ENCODE results near the gene KIAA1958.
"Not testable (repeated sequence)": the region's sequence is repeated elsewhere in the genome, so short reads cannot be mapped to it uniquely, and the experiment has no call there.

KIAA1958 gene

DNA sequence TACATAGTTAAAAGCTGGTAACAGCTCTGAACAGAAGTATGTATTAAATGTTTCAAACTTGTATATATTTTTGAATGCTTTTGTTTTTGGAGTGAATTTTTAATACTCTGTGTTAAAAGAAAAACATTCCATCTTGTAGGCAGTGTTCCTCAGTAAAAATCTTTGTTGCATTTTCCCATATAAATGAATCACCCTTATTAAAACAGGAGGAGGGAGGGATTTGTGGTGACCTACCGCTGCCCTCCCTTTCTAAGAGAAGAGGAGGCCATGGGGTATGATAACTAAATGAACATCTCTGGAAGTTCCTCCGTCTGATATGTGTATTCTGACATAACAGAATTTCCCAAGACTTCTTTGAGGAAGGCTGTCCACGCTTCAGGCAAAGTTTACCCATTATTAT lies 177.9 kb downstream of the KIAA1958 start:
- DNase-seq (ENCODE audit: low read depth) = no peak

DNA sequence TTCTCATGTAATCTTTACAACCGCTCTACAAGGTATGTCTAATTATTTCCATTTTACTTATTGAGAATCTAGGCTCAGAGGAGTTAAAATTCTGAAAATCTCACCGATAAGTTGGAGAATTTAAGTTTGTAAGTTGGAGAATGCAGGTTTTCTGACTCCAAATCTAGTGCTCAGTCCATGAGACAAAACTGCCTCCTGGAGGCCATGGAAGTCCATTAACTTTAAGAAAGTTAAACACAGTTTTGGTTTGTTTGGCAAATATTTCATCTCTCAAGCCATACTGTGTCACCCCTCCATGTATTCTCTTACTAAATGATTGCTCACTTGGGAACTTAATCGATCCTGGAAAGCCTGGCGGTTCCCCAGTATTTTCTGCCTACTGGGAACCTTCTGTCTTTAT lies 178.7 kb downstream of the KIAA1958 start:
- no peak for DNase-seq (ENCODE audit: low read depth)

DNA sequence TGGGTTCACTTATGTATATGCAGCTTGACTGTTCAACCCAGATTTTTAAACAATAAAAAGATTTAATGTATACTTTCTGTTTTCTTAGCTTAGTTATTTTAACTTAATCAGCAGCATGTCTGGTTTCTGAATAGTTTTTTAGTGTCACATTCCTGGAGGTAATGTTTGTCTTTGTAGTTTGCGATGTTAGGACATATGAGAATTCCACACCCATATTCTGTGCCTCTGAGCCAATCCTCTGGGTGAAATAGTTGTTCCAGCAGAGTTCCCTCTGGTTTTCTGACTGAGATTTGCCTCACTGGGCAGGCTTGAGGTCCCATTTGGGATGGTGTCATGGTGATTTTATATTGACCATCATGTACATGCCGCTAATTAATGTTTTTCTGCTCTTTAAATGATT lies 182.7 kb downstream of the KIAA1958 start:
- DNase-seq (ENCODE audit: low read depth) = no peak

DNA sequence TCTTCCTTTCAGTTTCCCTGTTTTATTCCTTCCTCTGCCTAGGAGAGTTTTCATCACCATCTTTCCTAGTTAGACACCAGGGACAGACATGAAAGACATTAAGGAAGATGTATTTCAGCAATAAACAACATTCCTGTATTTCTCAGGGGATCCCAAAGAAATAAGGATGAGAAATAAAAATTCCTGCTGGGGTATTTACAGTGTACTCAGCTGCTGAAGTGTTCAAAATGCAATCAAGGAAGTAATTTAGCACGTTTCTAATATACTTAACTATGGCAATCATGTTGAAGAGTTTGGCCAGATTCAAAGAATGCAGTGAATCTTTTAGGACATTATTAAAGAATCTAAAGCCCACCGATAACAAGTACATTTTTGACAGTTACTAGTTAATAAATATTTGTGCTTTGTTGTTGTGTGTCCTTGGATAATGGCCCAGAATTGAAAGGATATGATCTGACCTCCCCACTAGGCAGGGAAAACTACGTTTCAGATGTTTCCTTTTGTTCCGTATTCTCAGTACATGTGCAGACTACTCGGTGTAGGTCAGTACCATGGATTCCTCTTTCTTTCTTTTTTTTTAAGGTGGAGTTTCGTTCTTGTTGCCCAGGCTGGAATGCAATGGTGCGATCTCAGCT lies 184.5 kb downstream of the KIAA1958 start:
- DNase-seq (ENCODE audit: low read depth) = no peak

DNA sequence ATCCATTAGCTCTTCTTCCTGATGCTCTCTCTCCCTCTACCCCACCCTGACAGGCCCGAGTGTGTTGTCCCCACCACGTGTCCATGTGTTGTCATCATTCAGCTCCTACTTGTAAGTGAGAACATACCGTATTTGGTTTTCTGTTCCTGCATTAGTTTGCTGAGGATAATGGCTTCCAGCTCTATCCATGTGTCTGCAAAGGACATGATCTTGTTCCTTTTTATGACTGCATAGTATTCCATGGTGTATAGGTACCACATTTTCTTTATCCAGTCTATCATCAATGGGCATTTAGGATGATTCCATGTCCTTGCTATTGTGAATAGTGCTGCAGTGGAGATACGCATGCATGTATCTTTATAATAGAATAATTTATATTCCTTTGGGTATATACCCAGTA lies 186.6 kb downstream of the KIAA1958 start:
- DNase-seq (ENCODE audit: low read depth) = not testable (repeated sequence)

DNA sequence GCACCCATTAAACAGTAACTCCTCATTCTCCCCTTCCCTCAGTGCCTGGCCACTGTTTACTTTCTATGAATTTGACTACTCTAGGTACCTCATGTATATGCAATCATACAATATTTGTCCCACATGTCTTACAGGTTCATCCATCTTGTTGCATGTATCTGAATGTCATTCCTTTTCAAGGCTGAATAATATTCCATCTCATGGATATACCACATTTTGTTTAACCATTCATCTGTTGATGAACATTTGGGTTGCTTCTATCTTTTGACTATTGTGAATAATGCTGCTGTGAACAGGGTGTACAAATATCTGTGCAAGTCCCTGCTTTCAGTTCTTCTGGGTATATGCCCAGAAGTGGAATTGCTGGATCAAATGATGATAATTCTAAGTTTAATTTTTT lies 190.4 kb downstream of the KIAA1958 start:
- no peak for DNase-seq (ENCODE audit: low read depth)

DNA sequence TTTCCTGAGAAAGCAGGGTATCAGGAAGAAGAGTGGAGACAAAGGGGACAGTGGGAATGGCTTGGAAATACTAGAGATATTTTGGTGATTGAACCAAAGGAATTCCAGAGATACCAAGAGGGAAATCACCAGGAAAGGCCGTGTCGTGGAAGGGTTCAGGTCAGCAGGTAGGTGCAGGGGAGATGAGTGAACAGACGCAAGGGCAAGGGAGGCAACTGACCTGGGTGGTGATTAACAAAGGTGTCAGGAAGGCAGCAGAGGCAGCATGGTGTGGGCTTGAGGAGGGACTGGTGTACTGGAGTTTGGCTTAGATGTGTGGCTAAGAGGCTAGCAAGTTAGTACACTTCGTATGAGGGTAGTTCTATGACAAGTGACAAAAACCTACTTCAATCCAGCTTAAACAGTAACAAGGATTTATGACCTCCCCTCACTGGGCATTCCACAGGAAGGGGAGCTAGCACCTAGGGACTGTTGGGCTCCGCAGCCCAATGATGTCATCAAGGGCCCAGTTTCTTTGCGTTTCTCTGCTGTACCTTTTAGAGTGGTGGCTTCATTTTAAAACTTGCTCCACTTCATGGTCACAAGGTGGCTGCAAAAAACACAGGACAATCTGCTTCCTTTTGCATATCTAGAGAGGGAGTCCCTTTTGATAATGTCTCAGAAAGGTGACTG lies 194.2 kb downstream of the KIAA1958 start:
- DNase-seq (ENCODE audit: low read depth) = no peak

DNA sequence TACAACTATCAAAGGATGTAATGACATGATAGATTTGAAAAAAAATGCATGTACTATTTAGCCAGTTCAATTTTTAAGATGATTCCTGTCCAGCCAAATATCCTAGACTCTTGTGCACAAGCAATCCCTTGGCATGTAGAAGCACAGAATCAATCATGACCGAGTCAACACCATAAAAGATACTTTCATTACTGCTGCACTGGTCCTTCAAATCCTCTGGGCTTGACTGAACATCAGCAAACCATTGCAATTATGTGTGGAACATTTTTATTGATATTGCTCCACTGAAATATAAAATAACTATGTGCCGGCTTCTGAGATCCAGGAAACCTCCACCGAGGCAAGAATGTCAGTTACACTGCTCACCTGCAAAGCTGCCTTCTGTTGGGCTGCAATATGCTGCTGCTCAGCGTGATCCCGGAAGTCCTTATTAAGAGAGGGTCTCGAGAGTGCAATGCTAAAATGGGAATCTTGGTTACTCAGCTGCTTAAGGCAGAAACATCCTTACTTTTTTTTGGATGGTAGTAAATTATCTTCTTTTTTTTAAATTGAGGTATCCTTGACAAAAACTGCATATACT lies 202.6 kb downstream of the KIAA1958 start:
- DNase-seq (ENCODE audit: low read depth) = no peak

DNA sequence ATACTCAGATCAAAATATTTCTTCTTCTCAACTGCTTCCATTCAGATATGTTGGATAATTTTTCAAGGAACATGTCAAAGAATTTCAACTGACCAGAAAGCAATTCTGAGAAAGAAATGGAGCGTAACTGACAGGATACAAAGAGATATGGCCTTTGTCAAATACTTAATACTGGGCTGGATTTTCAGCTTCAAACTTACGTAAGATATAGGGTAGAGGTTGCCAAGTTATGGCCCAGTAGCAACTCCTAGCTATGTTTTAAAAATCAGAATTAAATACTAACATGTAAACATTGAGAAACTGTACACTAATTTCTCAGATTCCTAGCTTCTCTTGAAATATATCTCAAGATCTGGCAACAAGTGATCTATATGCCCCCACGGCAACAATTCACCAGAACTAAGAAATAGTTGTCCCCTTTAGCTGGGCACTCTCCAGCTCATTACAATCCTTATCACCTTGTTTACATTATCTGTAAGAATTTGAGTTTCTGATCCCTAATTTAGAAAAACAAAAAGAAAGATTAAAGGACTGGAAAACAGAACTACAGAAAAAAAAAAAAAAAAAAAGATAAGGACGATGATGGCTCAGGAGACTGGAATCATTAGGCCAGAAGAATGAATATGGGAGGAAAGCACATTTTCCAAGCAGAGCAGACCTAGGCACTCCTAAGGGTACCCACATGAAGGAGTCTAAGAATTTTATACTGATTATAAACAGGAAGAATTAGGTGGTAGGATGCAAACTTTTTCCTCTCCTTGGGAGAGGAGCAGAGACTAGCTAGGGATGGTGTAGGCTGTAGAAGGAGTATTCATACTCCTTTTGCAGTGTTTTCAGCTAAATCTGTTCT lies 208.3 kb downstream of the KIAA1958 start:
- no peak for DNase-seq (ENCODE audit: low read depth)

DNA sequence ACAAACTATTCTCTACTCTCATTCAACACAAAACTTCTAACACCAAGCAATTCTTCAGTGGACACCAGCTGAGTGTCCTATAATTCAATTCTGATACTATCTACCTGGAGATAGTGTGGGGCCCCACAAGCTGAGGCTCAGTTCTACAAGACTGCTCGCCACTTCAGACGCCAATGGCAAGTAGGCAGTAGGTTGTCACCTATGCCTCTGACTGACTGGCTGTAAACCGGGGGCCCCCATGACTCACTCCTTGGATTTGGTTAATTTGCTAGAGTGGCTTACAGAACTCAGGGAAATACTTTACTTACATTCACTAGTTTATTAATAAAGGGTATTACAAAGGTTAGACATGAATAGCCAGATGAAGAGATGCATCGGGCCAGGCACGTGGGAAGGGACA lies 209.8 kb downstream of the KIAA1958 start:
- no peak for DNase-seq (ENCODE audit: low read depth)

DNA sequence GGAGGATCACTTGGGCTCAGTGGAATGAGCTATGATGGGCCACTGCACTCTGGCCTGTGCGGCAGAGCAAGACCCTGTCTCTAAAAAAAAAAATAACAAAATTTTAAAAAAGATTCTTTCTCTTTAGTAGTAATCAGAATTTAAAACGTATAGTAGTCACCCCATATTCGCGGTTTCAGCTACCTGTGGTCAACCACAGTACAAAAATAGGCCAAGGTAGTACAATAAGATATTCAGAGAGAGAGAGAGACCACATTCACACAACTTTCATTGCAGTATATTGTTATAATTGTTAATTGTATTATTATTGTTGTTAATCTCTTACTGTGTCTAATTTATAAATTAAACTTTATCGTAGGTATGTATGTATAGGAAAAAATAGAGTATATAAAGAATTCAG lies 212.6 kb downstream of the KIAA1958 start:
- no peak for DNase-seq (ENCODE audit: low read depth)

DNA sequence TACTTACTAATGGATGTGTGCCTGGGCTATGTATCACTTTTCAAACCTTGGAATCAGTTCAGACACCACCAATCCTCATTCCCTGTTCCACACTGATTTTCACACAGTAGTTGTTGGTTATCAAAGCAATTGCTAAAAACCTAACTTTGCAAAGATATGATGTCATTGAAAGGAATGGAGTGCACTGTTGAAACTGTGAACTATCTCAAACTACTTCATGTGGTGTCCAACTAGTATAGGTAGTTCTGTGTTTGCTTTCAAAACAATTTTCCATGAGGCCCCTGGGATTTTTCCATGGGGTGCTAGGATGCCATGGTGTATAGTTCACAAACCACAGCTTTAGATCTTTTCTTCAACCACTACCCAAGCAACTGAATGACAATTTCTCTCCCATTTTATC lies 213.5 kb downstream of the KIAA1958 start:
- no peak for DNase-seq (ENCODE audit: low read depth)

DNA sequence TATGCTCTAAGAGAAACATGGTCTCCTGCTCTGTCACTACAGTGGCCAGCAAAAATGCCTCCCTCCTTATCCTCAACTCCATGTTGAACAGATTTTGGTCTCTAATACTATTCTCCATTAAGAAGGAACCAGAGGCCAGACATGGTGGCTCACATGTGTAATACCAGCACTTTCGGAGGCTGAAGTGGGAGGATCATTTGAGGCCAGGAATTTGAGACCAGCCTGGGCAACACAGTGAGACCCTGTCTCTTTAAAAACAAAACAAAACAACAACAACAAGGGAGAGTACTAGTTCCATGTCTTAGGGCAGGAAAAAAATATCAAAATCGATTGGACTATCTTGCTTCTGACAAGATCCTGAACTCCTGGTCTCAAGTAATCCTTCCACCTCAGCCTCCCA lies 216.7 kb downstream of the KIAA1958 start:
- no peak for DNase-seq (ENCODE audit: low read depth)

DNA sequence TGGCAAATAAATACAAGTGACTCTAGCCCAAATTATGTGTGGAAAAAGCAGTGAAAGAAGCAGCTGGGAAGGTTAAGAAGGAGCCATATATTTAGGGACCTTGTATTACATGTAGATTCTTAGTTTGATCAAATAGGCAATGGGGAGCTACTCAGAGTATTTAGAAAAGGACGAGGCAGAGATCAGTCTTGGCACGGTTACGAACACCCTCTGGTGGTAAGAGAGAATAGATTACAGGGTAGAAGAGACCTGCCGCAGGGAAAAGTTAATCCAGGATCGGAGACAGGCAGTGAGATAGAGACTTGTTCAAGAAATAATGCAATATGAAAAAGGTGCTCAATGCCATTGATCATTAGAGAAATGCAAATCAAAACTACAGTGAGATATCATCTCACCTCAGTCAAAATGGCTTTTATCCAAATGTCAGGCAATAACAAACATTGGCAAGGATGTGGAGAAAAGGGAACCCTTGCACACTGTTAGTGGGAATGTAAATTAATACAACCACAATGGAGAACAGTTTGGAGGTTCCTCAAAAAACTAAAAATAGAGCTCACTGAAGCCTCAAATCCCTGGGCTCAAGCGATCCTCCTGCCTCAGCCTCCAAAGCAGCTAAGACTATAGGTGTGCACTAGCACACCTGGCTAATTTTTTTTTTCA lies 219.3 kb downstream of the KIAA1958 start:
- no peak for DNase-seq (ENCODE audit: low read depth)

DNA sequence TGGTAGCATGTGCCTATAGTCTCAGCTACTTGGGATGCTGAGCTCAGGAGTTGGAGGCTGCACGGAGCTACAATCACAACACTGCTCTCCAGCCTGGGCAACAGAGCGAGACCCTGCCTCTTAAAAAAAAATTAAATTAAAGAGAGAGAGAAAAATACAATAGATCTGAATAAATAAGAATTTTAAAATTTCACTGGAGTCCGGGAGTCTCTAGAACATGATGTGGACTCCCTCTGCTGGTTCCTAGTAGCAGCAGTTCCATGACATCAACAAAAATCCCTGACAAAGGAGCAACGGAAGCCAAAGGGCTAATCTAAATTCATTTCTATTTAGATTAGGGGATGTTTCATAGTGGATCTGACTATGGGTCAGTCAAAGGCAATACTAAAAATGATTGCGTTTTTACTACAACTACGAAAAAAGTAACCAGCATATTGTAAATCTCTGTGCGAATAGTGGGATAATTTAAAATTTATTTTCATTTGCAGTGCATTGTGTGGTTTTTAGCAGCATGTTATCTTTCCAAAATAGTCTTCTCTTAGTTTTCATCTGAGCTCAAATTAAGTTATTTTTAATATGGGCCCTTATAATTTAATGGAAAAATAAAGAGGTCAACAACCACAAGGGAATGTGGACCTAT lies 224.5 kb downstream of the KIAA1958 start:
- no peak for DNase-seq (ENCODE audit: low read depth)

DNA sequence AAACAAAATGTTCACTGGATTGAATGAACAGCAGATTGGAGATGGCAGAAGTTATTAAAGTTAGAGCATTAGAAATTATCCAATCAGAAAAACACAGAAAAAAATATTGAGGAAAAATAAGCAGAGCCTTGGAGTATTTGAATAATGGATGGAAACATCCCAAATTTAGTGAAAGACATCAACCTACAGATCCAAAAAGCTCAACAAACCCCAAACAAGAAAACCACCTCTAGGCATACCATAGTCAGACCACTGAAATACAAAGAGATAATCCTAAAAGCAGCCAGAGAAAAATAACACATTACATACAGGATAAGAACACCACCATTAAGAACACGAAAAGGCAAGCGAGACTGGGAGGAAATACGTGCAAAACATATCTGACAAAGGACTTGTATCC lies 226.1 kb downstream of the KIAA1958 start:
- no peak for DNase-seq (ENCODE audit: low read depth)

DNA sequence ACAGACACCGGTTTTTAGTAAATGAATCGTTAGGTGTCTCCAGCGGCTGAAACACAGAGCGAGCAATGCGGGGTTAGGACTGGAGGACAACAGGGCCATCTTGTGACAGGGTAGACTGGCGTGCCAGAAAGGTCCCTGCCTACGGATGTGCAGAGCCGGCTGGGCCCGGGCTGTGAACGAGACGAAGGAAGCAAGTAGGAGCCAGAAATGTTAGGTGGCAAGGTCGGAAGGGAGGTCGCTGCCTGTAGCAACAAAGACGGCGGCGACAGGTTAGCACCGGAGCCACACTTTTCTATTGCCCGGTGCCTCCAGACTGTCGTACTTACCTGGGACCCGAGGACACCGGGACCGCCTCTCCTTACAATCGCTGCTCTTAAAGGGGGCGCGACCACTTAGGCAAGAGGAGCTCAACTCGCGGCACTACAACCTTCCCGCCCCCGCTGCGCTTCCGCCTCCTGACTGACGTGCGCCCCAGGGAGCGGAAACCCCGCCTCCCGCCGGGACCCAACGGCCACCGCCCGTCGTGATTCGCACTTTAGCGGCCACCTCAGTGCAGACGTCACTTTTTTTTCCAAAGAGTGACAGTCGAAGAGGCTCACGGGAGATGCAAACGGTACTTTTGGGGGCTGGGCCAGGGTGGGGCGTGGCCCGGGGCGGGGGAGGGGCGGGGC lies 231.2 kb downstream of the KIAA1958 start, which contains the start of gene INIP:
Gene INIP (minus strand): TSS at position 457 of the 671 bp plus-strand sequence. CDS start 1,632 bp downstream, outside the sequence.
- DNase-seq (ENCODE audit: low read depth) = peak; percentile 96
